Type B pancreatic cell (in vitro differentiated cells): ENCODE data around the gene CLASP1. TPM values are rescaled to one million over a fixed set of nuclear protein-coding genes. Genes with fewer than 3 reads are reported as not detected.

Experiments used
- DNase-seq: peaks from one replicate; pipeline ENCODE4 v3.0.0; 2021; ENCODE audit warnings: mixed read lengths; ENCODE audit not compliant: unreplicated experiment; ENCODE audit errors: extremely low spot score
- H3K27ac Mint-ChIP-seq: 2 replicates; pipeline ENCODE4 v1.8.0; 2021; ENCODE audit warnings: mild to moderate bottlenecking, mixed read lengths
- H3K27me3 Mint-ChIP-seq: 2 replicates; pipeline ENCODE4 v1.8.0; 2021; ENCODE audit warnings: mixed read lengths
- H3K36me3 Mint-ChIP-seq: 2 replicates; pipeline ENCODE4 v1.8.0; 2021; ENCODE audit warnings: mixed read lengths
- H3K4me1 Mint-ChIP-seq: one replicate; pipeline ENCODE4 v1.8.0; 2021; ENCODE audit warnings: mixed read lengths; ENCODE audit not compliant: unreplicated experiment
- H3K4me3 Mint-ChIP-seq: 2 replicates; pipeline ENCODE4 v1.8.0; 2021; ENCODE audit warnings: mild to moderate bottlenecking, mixed read lengths
- H3K9me3 Mint-ChIP-seq: 2 replicates; pipeline ENCODE4 v1.8.0; 2021; ENCODE audit warnings: mixed read lengths
- CTCF ChIP-seq: fragments of 200-600 bp; sonication (generic); conservative IDR thresholded peaks from 2 replicates; pipeline ENCODE4 v1.5.0; 2021; ENCODE audit warnings: antibody characterized with exemption, mild to moderate bottlenecking
- total RNA-seq: library from RNA; stranded (reverse); gene quantifications from 2 replicates; pipeline ENCODE4 v1.2.1, GENCODE V29; 2021; ENCODE audit warnings: low replicate concordance

Gene CLASP1
- total RNA-seq, 1 donor from 2014 or later, result 74.6 TPM

DNA sequence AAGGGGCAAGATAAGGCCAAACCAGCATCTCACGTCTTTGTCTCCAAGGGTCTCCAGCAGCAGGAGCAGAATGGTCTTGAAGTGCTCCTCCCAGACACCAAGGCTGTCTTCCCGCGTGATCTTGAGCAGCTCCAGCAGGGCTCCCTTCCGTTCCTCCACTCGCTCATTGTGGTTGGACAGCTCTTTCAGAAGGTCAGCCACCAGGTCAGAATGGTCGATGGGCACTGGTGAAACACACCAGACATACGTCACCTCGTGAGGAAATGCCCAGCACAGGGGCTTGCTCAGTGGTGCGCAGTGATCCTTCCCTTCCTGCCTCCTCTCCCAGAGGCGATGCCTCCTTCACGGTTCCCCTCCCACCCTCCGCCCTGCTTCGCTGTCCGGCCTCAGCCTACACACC, 284.2 kb downstream of the CLASP1 start:
- Mint-ChIP-seq H3K4me1 (no peaks in the 10 kb centered on the region), H3K27me3 (no peaks in the 10 kb centered on the region), H3K4me3 (no peak overlapping the region), H3K36me3 (peaks cover 27% of the 10 kb centered on the region), H3K27ac (no peak overlapping the region), H3K9me3 (no peaks in the 10 kb centered on the region)
- DNase-seq, result no peak
- TF ChIP-seq CTCF, result no peak

DNA sequence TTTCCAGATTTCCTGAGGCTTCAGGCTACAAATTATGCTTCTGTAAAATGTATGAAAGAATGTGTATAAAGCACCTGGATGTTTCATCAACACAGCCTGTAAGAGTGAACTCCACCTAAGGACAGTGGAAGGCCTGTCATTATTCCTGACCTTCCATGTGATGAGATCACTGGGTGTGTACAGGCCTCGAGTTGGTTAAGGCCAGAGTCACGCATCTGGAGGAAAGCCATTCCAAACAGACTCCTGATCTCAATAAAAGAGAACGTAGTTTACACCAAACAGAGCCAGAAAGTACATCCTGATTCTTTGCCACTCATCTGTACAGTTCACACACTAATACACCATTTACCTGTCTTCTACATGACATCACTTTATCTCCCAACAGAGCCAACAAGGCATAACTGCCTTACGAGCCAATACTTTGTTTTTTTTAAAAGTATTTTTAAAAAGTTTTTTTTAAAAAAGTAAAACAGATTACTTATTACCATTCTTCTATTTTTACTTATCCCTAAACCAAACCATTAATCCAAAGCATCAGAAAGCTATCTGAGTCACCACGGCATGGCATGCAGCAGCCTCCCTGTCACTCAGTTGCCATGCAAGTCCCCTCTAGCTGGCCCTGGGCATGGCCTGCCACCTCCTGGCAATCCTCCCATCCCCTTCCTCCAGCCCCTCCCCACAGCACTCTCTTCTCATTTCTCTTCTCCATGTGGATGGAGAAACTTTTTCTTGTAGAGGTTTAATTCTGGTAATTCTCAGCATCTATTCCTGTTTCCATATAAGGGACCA, 285.4 kb downstream of the CLASP1 start:
- DNase-seq, result no peak
- Mint-ChIP-seq H3K9me3 (no peaks in the 10 kb centered on the region), H3K36me3 (peaks cover 26% of the 10 kb centered on the region), H3K27ac (no peak overlapping the region), H3K4me3 (no peak overlapping the region), H3K27me3 (no peaks in the 10 kb centered on the region), H3K4me1 (no peaks in the 10 kb centered on the region)
- no peak for TF ChIP-seq CTCF

DNA sequence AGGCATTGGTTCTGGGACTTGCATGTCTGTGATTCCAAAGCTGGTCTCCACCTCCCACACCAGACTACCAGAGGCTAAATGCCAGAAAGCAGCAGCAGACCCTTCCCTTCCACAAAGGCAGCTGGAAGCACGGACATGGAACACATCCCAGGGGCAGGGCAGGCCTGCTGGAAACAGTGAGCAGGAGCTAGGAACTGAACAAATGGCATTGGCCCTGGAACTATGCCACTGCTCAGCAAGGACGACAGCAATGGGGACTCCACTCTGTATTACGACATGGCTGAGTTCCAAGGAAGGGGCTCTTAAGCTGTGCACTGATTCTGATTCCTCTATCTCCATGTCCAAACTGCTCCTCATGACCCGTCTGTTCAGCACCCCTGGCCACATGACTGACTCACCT, 286.5 kb downstream of the CLASP1 start:
- DNase-seq, result no peak
- no peak for TF ChIP-seq CTCF
- peaks cover 17% of the 10 kb centered on the region for H3K36me3 Mint-ChIP-seq
- no peaks in the 10 kb centered on the region for H3K27me3 Mint-ChIP-seq
- no peaks in the 10 kb centered on the region for H3K9me3 Mint-ChIP-seq
- H3K4me3 Mint-ChIP-seq, result no peak overlapping the region
- no peak overlapping the region for H3K27ac Mint-ChIP-seq
- no peaks in the 10 kb centered on the region for H3K4me1 Mint-ChIP-seq

DNA sequence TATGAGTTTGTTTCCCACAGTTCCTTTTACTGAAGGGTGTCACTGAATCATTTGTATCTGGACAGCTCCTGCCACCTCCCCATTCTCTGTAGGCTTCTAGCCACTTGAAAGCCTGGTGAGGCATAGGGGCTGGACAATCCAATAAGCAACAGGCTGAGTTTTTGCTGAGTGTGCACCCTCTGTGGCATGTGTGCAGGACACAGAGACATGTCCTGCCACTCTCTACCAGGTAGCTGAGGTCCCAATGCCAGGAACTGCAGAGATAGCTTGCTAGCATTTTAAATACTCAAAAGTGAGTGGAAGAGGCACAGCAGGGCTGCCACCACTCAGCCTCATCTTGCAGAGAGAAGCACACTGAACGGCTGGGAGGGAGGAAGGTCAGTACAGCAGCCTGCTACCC, 287.0 kb downstream of the CLASP1 start:
- Mint-ChIP-seq H3K27ac (no peak overlapping the region), H3K27me3 (no peaks in the 10 kb centered on the region), H3K9me3 (no peaks in the 10 kb centered on the region), H3K36me3 (peaks cover 17% of the 10 kb centered on the region), H3K4me3 (no peak overlapping the region), H3K4me1 (no peaks in the 10 kb centered on the region)
- no peak for DNase-seq
- TF ChIP-seq CTCF, result no peak

DNA sequence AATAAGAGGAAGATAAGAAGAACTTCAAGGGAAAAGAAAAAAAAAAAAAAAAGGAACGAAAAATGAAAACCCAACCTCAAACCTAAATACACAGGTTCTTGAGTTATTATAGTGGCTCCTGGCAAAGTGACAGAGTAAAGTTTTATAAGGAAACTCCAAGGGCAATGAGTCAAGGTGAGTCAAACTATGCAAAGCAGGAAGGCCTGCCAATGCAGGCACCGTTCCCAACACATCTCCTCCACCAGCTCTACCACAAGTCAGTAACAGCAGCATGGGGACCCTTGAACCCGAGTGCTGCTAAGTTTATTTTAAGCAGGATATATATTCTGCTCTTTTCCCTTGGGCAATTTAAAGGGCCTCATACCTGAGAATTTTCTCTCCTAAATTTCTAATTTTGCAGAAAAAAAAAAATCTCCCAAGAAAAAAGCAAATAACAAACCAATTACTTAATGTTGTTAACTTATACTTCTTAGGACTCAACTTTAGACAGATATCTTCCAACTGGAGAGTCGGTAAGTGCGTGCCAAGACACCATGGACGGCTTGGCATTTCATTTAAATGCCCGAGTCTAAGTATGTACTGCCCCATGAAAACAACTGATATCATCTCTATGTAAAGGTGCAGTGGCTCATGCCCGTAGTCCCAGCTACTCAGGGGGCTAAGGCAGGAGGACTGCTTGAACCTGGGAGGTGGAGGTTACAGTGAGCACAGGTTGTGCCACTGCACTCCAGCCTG, 288.5 kb downstream of the CLASP1 start:
- no peak for TF ChIP-seq CTCF
- Mint-ChIP-seq H3K27ac (no peak overlapping the region), H3K36me3 (peaks cover 14% of the 10 kb centered on the region), H3K4me3 (no peak overlapping the region), H3K4me1 (peaks cover 4% of the 10 kb centered on the region), H3K27me3 (no peaks in the 10 kb centered on the region), H3K9me3 (no peaks in the 10 kb centered on the region)
- no peak for DNase-seq
